Activated CD8-positive, alpha-beta T cell treated with anti-CD3 and anti-CD28 coated beads, Interleukin-2, amount 10 ng/mL, durations not matched to agents 7 days and 5 days (primary cell): Measurements from ENCODE around the gene GRHL3. TPM values are rescaled to one million over a fixed set of nuclear protein-coding genes. Genes with fewer than 3 reads are reported as not detected.
A peak's percentile ranks its signal among the peaks of the same experiment; 100 is the strongest.

Experiments used
- ATAC-seq: fragments of 150-1000 bp; cut with Tn5 transposase; one replicate; pipeline ENCODE4 v1.10.0; 2021; ENCODE audit warnings: moderate library complexity
- CTCF ChIA-PET: fragments of 350-600 bp; sonication (Branson Sonifier 250); formaldehyde crosslinking; loops from one replicate; lab custom pipeline; 2021; ENCODE audit warnings: antibody characterized with exemption; lab: Charles Lee
- POLR2A ChIA-PET: fragments of 350-600 bp; sonication (Branson Sonifier 250); formaldehyde crosslinking; loops from one replicate; lab custom pipeline; 2021; ENCODE audit warnings: antibody characterized with exemption; lab: Charles Lee
- DNase-seq: peaks from one replicate; pipeline ENCODE4 v3.0.0-alpha.2; 2020
- H3K27ac Mint-ChIP-seq: one replicate; pipeline ENCODE4 v1.8.0; 2021; ENCODE audit warnings: mild to moderate bottlenecking, mixed read lengths
- H3K27me3 Mint-ChIP-seq: one replicate; pipeline ENCODE4 v1.8.0; 2021; ENCODE audit warnings: low read depth, mixed read lengths
- H3K36me3 Mint-ChIP-seq: one replicate; pipeline ENCODE4 v1.8.0; 2021; ENCODE audit warnings: low read depth, mixed read lengths
- H3K4me1 Mint-ChIP-seq: one replicate; pipeline ENCODE4 v1.8.0; 2021; ENCODE audit warnings: low read depth, mixed read lengths
- H3K4me3 Mint-ChIP-seq: one replicate; pipeline ENCODE4 v1.8.0; 2021; ENCODE audit warnings: mild to moderate bottlenecking, mixed read lengths
- H3K9me3 Mint-ChIP-seq: one replicate; pipeline ENCODE4 v1.8.0; 2022; ENCODE audit warnings: mixed read lengths; ENCODE audit not compliant: insufficient read depth
- total RNA-seq, 2 experiments: library from RNA; stranded (reverse); gene quantifications; one replicate each; pipeline ENCODE4 v1.2.3, GENCODE V29; 2021

GRHL3 gene
- total RNA-seq, 2 experiments from 2014 or later = not detected

DNA sequence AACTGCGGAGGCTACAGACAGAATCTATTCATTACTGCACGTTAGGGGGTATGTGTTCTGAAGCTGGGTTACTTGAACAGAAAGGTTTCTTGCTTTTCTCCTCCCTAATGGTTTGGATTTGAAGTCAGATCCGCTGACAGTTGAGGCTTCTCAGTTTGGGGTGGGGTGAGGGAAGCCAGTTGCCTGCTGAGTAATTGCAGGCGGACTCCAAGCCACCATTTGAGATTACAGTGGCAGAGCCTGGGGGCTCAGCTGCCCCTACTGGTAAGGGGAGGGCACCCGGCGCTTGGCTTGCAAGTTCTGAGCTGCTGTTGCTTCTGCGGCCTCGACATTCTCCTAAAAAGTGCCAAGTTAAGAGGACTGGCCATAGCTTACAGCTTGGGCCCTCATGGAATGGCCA is 2.0 kb downstream of the GRHL3 start:
- POLR2A ChIA-PET = interaction anchor here (1.3 kb wide), 1 partner anchor 11 kb away, joined by 3 read pairs; no protein-coding TSS in a partner anchor
- Mint-ChIP-seq H3K4me1 (peaks cover 42% of the 10 kb centered on the region), H3K36me3 (no peaks in the 10 kb centered on the region), H3K27ac (no peak overlapping the region), H3K27me3 (peaks cover 87% of the 10 kb centered on the region), H3K4me3 (peak overlapping the region; percentile 9), H3K9me3 (no peaks in the 10 kb centered on the region)
- DNase-seq = no peak
- ATAC-seq = no peak
- CTCF ChIA-PET = interaction anchor here (0.9 to 5.7 kb wide), 9 partner anchors 10 to 171 kb away, joined by 3 to 41 read pairs (median 10); partner anchors contain the start of gene NIPAL3

DNA sequence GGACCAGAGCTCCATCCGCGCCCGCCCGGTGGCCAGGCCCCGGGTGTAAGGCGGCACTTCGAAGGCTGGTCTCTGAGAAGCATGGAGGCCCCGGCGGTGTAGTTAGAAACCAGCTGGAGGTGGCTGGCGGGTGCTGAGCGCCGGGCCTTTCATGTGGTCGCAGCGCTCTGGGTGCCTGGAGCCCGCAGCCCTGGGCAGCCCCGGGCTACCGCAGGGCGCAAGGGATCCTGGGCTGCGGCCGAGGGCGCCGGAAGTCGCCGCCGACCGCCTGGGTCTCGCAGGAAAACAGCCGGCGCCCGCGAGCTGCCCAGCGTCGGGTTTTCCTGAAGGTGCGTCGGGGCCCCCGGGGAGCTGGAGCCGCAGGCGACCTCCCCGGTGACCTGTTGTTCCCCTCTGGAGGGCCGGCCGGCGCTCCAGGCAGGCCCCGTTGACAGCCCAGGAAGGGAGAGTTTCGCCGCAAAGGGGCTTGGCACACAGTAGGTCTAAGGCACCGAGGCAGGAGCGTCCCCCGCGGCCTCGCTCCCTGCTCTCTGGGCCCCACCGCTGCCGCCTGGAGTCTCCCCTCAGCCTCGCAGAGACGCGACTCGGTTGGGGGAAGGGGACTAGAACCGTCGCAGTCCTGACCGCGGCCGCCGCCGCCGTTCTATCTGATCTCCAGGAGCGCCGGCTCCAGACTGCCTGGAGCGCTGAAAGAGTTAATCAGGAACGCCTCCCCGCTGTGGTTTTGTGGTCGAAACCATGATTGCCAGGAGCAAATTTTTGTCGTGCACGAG is 2.7 kb downstream of the GRHL3 start:
- Mint-ChIP-seq H3K27ac (peak overlapping the region; percentile 68), H3K4me3 (peak overlapping the region; percentile 62), H3K27me3 (peaks cover 88% of the 10 kb centered on the region), H3K4me1 (peaks cover 42% of the 10 kb centered on the region), H3K9me3 (no peaks in the 10 kb centered on the region), H3K36me3 (no peaks in the 10 kb centered on the region)
- DNase-seq (peak; percentile 79), ATAC-seq (peak; percentile 81)
- POLR2A ChIA-PET = interaction anchor here (1.3 kb wide), 1 partner anchor 10 kb away, joined by 3 read pairs; no protein-coding TSS in a partner anchor
- CTCF ChIA-PET = interaction anchor here (0.9 to 5.7 kb wide), 10 partner anchors 9 to 172 kb away, joined by 3 to 41 read pairs (median 8); partner anchors contain the start of gene NIPAL3

DNA sequence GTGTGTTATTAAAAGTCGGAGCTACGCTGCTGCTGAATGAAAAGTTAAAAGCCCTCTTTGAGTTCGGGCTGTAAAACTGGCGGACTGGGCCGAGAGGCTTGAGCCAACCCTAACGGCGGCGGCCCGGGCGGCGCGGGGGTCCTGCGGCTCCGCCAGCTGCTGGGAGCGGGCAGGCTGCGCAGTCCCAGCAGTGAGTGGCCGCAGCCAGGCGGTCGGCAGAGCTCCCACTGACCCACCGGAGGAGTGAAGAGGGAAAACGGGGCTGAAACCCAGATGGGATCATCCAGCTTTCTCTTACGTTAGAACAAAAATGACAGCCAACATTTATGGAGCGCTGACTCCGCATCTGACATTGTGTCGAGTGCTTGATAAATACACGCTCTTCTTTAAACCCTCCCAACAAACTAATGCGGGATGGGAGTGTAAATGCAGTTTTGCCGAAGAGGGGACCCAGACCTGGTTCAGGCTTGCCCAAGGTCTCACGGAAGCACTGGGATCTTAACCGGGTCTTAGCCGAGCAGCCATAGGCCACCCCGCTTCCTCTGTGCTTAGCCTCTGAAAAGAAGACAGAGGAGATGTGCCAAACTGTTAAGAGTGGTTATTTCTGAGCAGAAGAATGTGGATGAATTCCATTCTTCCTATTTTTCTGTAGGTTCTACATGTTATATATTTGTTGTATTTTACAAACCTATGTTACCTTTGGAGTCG is 3.5 kb downstream of the GRHL3 start:
- no peaks in the 10 kb centered on the region for H3K36me3 Mint-ChIP-seq
- H3K9me3 Mint-ChIP-seq = no peaks in the 10 kb centered on the region
- DNase-seq = no peak
- H3K27me3 Mint-ChIP-seq = peaks cover 89% of the 10 kb centered on the region
- ChIA-PET POLR2A (interaction anchor here (0.5 to 1.3 kb wide), 2 partner anchors 10 to 261 kb away, joined by 3 read pairs; no protein-coding TSS in a partner anchor), CTCF (interaction anchor here (1.2 to 5.7 kb wide), 7 partner anchors 8 to 172 kb away, joined by 5 to 41 read pairs (median 10); partner anchors contain the start of gene NIPAL3)
- peak overlapping the region; percentile 68 for H3K27ac Mint-ChIP-seq
- ATAC-seq = no peak
- peak overlapping the region; percentile 62 for H3K4me3 Mint-ChIP-seq
- peaks cover 42% of the 10 kb centered on the region for H3K4me1 Mint-ChIP-seq

DNA sequence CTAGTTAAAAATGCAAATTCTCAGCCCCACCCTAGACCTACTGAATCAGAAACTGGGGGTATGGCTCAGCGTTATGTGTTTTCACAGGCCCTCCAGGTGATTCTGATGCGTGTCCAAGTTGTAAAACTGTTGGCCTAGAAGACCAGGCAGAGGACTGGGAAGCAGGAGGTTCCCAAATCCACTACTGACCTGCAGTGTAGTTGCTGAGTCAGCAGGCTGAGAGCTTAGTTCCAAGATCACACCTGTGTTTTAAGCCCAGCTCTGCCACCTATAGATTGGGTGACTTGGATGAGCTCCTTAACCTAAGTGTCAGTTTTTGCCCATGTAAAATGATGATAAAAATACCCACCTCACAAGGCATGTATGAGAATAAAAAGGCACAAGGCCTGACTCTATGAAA is 4.1 kb downstream of the GRHL3 start:
- H3K27me3 Mint-ChIP-seq = peaks cover 89% of the 10 kb centered on the region
- ATAC-seq (no peak), DNase-seq (no peak)
- H3K4me3 Mint-ChIP-seq = no peak overlapping the region
- H3K36me3 Mint-ChIP-seq = no peaks in the 10 kb centered on the region
- CTCF ChIA-PET = interaction anchor here (5.7 kb wide), 1 partner anchor 69 kb away, joined by 41 read pairs; no protein-coding TSS in a partner anchor
- H3K9me3 Mint-ChIP-seq = no peaks in the 10 kb centered on the region
- H3K27ac Mint-ChIP-seq = no peak overlapping the region
- POLR2A ChIA-PET = no interaction called here
- peaks cover 42% of the 10 kb centered on the region for H3K4me1 Mint-ChIP-seq

DNA sequence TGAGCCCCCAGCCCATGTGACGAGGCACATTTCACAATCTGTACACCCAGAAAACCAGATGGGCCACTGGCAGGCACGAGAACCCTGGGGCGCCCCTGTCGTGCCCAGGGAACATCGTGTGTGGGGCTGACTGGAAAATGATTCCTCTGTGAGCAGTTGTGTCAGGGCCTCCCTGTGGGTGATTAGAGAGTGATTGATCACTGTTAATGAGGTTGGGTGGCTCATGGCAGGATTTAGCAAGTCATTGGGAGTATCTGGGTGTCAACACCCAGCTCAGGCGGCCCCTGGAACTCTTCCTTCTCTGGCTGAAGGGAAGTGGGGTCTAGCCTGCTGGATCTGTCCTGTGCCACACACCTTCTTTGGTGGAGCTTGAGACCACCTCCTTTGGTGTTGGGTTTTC is 5.7 kb downstream of the GRHL3 start:
- Mint-ChIP-seq H3K9me3 (no peaks in the 10 kb centered on the region), H3K27me3 (peaks cover 81% of the 10 kb centered on the region), H3K27ac (no peak overlapping the region), H3K36me3 (no peaks in the 10 kb centered on the region), H3K4me1 (peaks cover 26% of the 10 kb centered on the region), H3K4me3 (no peak overlapping the region)
- CTCF ChIA-PET = interaction anchor here (0.9 to 1.5 kb wide), 3 partner anchors 61 to 254 kb away, joined by 3 read pairs; no protein-coding TSS in a partner anchor
- ATAC-seq (no peak), DNase-seq (no peak)
- POLR2A ChIA-PET = no interaction called here

DNA sequence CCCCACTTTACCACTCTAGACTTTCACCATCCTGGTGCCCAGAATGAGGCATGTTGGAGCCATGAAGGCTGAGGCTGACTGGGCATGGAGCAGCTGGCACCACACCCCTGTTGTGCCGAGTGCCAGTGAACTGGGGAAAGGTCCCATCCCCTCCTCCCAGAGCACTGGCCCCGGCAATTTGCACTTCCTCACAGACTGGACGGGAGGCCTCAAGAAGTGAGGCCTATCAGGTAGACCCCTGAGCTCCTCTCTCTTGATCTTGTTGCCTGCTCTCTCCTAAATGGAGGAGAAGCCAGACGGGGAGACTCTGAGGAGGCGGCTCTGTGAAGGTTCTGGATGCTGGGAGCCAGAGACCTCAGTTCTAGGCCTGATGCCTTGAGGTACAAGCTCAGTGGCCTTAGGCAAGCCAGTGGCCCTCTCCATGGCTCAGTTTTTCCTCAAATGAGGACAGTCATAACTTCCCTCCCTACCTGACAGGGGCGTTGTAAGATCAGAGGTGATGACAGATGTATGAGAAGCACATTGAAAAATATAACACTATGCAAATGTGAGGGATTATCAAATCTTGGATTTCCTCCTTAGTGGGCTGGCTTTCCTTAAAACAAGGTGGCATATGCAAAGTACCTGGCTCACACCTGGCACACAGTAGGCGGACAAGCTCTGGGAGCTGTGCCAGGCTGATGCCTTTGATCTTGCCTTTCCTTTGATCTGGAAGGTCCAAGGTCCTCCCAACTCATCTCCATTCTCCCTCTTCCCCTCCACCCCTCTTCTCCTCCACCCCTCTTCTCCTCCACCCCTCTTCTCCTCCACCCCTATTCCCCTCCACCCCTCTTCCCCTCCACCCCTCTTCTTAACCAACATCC is 6.7 kb downstream of the GRHL3 start:
- H3K9me3 Mint-ChIP-seq = no peaks in the 10 kb centered on the region
- H3K4me1 Mint-ChIP-seq = peaks cover 18% of the 10 kb centered on the region
- CTCF ChIA-PET = interaction anchor here (0.8 to 1.5 kb wide), 5 partner anchors 25 to 255 kb away, joined by 3 read pairs; no protein-coding TSS in a partner anchor
- peaks cover 79% of the 10 kb centered on the region for H3K27me3 Mint-ChIP-seq
- no peak for DNase-seq
- no peak for ATAC-seq
- no peak overlapping the region for H3K4me3 Mint-ChIP-seq
- POLR2A ChIA-PET = no interaction called here
- H3K36me3 Mint-ChIP-seq = no peaks in the 10 kb centered on the region
- H3K27ac Mint-ChIP-seq = no peak overlapping the region

DNA sequence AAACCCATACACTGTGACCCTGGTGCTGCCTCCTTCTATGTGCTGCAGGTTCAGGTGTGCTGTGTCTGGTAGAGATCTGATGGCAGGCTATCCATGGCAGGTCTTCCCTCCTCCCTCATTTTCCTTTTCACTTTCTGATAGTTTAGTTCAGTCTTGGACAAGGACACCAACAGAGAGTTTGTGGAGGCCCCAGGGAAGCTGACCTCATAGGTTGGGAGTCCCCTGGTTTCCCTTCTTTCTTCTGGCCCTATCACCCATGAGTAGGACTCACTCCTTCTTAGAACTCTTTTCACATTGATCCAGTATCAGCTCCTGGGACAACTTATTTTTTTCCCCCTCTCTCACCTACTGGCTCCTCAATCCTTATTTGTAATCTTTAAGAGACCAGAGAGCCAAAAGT is 8.3 kb downstream of the GRHL3 start:
- peaks cover 81% of the 10 kb centered on the region for H3K27me3 Mint-ChIP-seq
- H3K9me3 Mint-ChIP-seq = no peaks in the 10 kb centered on the region
- DNase-seq = no peak
- CTCF ChIA-PET = interaction anchor here (1.1 kb wide), 1 partner anchor 64 kb away, joined by 4 read pairs; no protein-coding TSS in a partner anchor
- no peak overlapping the region for H3K4me3 Mint-ChIP-seq
- peaks cover 6% of the 10 kb centered on the region for H3K4me1 Mint-ChIP-seq
- H3K36me3 Mint-ChIP-seq = no peaks in the 10 kb centered on the region
- no peak overlapping the region for H3K27ac Mint-ChIP-seq
- POLR2A ChIA-PET = no interaction called here
- ATAC-seq = no peak

DNA sequence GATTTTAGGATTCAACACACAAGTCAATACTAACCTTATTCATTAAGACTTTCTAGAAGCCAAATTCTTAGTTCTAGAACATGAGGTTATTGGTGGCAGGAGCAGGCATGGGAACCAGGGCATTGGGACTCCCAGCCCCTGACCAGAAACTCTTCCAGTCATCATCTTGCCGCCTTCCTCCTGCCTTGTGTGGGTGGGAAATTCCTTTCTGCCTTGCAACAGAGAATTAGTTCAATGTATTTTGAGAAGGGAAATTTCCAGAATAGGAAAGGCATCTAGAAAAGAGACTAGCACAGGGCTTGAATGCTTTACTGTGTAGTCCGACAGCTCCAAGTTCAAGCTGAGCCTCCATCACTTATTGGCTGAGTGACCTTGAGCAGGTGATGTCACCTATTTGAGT is 8.7 kb downstream of the GRHL3 start:
- Mint-ChIP-seq H3K4me1 (peaks cover 2% of the 10 kb centered on the region), H3K9me3 (no peaks in the 10 kb centered on the region), H3K27me3 (peaks cover 80% of the 10 kb centered on the region), H3K36me3 (no peaks in the 10 kb centered on the region), H3K27ac (no peak overlapping the region), H3K4me3 (no peak overlapping the region)
- ATAC-seq (no peak), DNase-seq (no peak)
- ChIA-PET POLR2A (no interaction called here), CTCF (interaction anchor here (1.1 kb wide), 1 partner anchor 64 kb away, joined by 4 read pairs; no protein-coding TSS in a partner anchor)

DNA sequence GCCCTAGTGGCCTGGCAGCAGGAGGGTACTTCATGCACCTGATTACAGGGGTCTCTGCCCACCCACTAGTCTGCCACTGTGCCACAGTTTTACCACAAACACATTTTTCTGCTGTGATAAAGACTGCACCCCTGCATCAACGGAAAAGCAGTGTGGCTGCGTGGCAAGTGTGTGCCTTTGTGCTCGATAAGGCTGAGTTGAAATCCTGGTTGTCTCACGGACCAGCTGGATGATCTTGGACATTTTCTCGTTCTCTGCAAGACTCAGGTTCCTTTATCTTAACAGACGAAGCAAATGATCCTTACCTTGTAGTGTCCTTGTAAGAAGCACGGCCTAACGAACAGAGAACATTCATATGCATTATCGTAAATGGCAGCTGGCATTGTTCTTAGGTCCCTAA is 10.2 kb downstream of the GRHL3 start:
- ATAC-seq (no peak), DNase-seq (no peak)
- ChIA-PET POLR2A (no interaction called here), CTCF (no interaction called here)
- H3K36me3 Mint-ChIP-seq = no peaks in the 10 kb centered on the region
- no peak overlapping the region for H3K4me3 Mint-ChIP-seq
- no peaks in the 10 kb centered on the region for H3K9me3 Mint-ChIP-seq
- H3K27me3 Mint-ChIP-seq = peaks cover 76% of the 10 kb centered on the region
- H3K27ac Mint-ChIP-seq = no peak overlapping the region
- H3K4me1 Mint-ChIP-seq = no peaks in the 10 kb centered on the region

DNA sequence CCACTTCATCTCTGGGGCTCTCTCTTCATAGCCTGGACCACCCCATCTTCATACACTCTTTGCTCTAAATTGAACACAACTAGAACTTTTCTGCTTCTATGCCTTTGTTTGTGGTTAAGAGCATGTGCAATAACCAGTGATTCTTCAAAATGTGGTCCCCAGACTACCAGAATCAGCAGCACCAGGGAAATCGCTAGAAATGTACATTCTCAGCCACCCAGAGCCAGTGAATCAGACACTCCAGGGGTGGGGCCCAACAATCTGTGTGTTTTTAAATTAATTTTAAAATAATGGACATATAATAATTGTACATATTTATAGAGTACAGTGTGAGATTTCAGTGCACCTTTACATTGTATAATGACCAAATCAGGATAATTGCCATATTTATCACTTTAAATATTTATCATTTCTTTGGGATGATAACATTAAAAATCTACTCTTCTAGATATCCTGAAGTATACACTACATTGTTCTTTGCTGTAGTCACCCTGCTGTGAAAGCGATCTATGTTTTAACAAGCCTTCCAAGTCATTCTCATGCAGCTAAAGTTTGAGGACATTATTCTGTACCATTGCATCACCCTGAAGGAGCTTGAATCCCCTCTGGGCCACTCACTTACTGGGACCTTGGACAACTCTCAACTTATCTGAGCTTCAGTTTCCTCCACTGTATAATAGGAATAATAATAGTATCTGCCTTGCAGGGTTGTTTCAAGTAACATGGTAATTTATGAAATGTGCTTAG is 10.8 kb downstream of the GRHL3 start:
- no peaks in the 10 kb centered on the region for H3K9me3 Mint-ChIP-seq
- ChIA-PET POLR2A (no interaction called here), CTCF (interaction anchor here (1.0 kb wide), 1 partner anchor 257 kb away, joined by 3 read pairs; no protein-coding TSS in a partner anchor)
- ATAC-seq = no peak
- no peak overlapping the region for H3K4me3 Mint-ChIP-seq
- DNase-seq = no peak
- peaks cover 73% of the 10 kb centered on the region for H3K27me3 Mint-ChIP-seq
- no peaks in the 10 kb centered on the region for H3K36me3 Mint-ChIP-seq
- no peak overlapping the region for H3K27ac Mint-ChIP-seq
- no peaks in the 10 kb centered on the region for H3K4me1 Mint-ChIP-seq
